Measurements from ENCODE around the gene NSMF.
"Not testable (repeated sequence)": the region's sequence is repeated elsewhere in the genome, so short reads cannot be mapped to it uniquely, and the experiment has no call there.

NSMF gene

DNA sequence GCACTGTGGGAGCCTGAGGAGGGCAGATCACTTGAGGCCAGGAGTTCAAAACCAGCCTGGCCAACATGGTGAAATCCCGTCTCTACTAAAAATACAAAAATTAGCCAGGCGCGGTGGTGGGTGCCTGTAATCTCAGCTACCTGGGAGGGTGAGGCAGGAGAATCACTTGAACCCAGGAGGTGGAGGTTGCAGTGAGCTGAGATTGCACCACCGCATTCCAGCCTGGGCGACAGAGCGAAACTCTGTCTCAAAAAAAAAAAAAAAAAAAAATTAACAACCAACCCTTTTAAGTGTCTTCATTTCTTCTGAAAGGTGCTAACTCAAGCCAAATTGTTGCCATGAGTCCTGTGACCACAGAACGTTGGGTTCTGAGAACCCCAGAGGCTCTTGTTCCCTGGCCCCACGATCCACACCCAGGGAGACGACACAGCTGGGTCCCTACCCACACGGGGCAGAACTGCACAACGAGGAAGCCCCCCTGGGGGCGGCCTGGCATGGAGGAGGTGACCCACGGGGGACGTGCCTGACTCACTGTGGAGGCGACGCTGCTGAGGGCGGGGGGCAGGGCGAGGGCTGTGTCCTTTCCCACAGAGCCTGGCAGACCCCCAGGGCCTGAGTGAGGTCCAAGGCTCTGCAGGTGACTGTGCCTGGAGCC, 48.8 kb downstream of the NSMF start:
- DNase-seq: not testable (repeated sequence)

DNA sequence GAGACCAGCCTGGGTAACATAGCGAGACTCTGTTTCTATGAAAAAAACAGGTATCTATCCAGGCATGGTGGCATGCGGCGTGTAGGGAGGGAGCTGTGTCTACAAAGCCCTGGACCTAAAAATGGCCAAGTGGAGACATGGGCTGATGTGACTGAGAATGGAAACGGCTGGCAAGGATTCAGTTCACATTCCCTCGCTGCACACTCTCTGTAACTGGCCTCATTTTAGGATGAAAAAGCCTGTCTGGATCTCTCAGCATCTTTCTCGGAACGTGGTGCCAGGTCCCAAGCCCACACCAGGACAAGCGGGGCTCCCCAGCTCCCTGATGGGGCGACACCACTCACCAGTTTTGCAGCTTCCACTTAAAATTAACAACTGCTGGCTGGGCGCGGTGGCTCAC, 49.6 kb downstream of the NSMF start:
- DNase-seq: no peak

DNA sequence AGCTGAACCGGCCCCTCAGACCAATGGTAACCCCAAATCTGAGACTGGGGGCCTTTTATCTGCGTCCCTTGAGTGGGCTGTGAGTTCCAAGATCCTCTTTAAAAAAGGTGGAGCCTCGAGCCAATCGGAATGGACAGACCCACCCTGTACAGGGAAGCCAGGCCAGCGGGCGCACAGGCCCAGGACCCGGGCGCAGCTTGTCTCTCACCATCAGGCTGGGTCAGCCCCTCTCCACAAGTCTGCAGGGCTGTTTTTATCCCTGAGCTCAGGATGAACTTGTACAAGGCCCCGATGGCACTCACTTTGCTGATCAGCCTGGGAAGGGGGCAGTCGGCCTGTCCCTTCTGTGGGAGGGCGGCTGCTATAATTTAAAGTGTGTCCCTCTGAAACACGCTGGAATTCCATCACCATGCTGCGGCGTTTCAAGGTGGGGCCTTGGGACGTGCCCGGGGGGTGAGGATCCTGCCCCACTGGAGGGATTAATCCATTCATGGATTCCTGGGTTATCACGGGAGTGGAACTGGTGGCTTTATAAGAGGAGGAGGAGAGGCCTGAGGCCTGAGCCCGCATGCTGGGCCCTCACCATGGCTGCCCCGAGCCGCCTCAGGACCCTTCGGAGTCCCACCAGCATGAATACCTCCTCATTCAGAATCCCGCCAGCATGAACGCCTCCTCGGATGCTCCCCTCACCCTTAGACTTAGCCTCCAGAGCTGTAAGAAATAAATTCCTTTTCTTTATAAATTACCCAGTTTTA, 50.3 kb downstream of the NSMF start:
- DNase-seq: no peak

DNA sequence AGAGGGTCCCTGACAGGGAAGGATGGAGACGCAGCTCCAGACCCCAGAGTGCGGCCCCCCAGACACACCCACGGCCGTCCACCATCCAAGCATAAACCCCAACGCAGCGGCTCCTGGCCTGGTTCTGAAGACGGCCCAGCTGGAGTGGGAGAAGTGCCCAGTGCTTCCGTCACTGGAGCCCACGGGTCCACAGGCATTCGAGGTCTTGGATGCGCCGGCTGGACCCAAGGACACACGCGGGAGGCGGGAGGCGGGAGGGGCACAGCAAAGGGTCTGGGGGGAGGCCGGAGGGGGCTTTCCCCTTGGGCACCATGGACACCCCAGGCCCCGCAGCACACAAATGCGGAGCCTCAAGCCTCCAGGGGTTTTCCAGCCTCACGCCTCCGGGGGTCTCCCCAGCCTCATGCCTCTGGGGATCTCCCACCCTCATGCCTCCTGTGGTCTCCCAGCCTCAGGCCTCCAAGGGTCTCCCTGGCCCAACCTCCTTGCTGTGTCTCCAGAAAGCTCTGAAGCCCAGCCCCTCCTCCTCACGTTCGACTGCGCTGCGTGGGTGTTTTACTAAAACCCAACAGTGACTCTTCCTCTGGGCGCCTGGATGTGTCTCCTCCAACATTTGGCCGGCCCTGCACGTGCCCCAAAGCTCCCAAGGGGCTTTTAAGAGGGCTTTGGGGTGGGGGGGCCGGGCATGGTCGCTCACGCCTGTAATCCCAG, 51.4 kb downstream of the NSMF start:
- DNase-seq: no peak

DNA sequence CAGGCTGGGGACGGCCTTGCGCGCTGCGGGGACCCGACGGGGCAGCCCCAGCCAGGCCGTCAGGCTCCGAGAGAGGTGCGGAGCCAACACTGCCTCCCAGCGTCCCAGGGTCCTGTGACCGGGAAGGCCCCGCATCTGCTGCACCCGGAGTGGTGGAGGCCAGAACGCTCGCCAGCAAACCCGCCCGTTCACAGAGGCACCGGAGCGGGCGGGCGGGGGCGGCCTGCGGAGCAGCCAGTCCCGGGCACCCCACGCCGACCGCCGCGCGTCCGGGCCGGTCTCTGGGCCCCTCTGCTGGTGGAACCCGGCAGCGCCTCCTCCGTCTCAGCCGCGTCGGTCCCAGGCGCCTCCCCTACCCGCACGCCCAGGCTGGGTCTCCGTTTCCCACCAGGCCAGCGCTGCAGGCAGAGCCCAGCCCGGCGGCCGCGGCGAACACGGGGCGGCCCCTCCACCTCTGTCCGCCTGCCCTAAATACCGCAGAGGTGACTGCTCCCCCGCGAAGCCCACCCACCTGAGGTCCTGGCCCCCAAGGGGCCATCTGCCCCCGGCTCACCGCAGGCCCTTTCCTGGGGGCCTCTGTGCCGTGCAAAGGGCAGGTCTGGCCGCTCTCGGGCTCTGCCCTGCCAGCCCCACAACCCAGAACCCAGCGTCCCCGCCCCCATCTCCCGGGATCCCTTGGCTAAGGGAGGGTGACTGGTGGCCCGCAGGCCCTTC, 52.1 kb downstream of the NSMF start:
- DNase-seq: peak; percentile 18

DNA sequence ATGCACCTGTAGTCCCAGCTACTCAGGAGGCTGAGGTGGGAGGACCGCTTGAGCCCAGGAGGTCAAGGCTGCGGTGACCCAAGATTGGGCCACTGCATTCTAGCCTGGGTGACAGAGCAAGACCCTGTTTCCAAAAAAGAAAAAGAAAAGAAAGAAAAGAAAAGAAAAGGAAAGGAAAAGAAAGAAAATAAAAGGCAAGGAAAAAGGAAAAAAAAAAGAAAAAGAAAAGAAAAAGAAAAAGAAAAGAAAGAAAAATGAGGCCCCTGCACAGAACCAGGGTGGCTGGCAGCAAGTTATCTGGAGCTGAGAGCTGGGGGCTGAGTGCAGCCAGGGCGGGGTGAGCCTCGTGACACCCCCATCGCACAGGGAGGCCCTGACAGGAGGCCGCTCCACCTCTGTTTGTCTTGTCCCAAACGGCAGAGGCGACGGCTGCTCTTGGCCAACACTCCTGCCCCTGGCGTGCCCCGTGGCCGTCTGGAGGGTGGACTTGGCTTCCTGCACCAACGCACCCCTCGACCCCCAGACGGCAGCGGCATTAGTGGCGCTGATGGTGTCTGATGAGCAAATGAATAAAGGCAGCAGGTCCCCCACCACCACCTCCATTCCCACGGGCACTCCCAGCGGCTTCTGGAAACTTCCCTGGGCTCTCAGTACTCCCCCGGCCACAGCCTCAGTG, 52.9 kb downstream of the NSMF start:
- no peak for DNase-seq

DNA sequence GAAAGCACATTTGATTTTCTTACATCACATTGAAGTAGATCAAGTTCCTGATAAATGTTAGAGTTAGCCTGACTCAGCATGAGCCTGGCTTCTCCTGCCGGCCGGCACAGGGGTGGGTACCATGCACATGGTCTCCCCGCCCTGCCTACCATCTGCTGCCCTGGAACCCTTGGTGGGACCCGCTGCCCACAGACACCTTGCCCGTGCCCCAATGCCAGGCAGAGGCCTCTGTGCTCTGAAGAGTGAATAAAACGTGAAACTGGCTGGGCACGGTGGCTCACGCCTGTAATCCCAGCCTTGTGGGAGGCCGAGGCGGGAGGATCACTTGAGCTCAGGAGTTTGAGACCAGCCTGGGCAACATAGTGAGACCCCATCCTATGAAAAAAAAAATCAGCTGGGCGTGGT, 53.5 kb downstream of the NSMF start:
- no peak for DNase-seq

DNA sequence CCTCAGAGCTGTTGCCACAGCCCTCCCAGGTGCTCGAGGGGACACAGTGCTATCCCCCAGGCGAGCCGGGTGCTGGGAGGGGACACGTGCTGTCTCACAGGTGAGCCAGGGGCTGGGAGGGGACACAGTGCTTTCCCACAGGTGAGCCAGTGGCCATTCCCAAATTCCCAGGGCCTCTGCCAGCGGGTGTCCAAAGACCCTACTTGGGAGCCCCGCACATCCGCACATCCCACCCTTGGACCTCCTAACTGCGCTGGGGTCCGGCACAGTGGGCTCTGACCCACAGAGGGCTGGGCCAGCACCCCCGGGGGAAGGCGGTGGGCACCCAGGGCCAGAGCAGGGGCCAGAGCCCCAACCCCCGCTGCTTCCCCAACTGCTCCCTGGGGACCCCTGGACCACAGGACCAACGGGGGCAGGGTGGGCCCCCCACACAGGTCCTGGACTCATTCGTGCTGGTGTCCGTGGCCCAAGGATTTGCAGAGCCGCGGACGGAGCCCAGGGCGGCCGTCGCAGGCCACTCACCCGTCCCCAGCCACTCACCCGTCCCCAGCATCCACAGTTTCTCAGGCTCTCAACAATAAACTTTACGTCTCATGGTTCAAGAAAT, 54.1 kb downstream of the NSMF start:
- no peak for DNase-seq

DNA sequence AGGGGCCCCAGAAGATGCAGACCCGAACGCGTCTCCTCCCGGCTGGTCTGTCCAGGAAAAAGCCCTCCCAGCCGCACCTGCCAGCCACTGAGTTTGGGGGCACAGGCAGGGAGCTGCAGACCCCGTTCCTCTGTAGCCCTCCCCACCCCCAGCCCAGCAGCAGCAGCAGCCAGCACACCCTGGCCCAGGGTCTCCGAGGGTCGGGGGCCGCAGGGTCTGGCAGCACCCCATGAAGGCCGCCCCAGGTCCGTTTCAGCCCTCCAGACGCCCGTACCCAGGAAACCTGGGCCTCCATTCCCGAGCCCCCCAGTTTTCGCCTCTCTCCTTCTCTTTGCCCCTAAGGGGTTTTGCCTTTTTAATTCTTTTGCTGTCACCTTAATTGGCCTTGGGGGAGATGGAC, 55.9 kb downstream of the NSMF start:
- no peak for DNase-seq

DNA sequence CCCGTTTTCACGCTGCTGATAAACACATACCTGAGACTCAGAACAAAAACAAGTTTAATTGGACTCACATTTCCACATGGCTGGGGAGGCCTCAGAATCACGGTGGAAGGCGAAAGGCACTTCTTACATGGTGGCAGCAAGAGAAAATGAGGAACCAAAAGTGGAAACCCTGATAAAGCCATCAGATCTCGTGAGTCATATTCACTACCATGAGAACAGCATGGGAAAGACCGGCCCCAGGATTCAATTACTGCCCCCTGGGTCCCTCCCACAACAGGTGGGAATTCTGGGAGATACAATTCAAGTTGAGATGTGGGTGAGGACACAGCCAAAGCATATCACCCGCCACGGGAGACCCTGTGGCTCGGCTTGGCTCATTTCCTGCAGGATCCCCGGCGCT, 56.4 kb downstream of the NSMF start:
- no peak for DNase-seq

DNA sequence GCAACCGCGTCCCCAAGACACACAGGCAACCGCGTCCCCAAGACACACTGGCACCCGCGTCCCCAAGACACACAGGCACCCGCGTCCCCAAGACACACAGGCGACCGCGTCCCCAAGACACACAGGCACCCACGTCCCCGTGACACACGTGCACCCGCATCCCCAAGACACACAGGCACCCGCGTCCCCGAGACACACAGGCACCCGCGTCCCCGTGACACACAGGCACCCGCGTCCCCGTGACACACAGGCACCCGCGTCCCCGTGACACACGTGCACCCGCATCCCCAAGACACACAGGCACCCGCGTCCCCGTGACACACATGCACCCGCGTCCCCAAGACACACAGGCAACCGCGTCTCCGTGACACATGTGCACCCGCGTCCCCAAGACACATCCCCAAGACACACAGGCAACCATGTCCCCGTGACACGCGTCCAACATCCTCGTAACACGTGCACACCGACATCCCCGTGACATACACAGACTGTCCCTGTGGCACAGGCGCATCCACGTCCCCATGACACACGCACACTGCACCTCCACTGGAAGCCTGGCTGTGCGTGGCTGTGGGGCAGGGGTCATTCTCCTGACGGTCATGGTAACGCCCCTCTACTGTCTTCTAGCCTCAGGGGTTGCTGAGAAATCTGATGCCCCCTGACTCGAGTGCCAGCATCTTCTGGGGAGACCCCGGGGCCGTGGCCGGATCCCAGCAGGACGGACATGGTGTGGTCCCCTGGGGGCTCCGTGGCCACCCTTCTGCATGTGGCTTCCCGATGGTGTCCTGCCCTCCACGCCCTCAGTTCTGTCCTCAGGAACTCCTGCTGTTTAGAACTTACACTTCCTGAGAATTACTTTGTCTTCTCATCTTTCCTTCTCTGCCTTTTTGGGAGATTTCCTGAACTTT, 60.3 kb downstream of the NSMF start:
- no peak for DNase-seq

DNA sequence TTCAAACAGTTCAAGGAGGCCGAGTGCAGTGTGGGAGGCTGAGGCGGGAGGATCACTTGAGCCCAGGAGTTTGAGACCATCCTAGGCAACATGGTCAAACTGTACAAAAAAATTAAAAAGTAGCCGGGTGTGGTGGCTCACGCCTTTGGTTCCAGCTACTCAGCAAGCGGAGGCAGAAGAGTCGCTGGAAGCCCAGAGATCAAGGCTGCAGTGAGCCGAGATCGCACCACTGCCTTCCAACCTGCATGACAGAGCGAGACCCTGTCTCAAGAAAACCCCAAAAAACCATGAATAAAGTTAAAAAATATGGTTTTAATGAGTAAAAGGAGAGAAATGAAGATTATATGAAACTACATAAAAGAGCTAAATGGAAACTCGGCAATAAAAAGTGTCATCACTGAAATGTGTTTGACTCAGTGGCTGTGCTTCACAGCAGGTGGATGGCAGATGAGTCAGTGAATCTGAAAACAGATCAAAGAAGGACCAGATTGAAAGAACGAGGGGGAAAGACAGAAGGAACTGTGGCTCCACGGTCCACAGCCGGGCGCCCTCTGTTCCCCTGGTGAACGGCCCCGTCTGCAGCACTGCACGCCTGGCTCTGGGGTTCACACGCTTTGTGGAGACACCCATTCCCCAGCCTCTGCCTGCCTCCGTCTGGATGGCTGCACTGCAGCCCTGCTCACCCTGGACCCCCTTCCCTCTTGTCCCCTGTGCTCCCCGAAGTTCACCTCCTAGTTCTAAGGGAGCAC, 61.3 kb downstream of the NSMF start:
- DNase-seq: no peak

Measured in HCEC 1CT (cell line).